Cerebellar cortex (tissue), 1 donor: ENCODE data around the gene SEC22C.
"Not testable (repeated sequence)": the region's sequence is repeated elsewhere in the genome, so short reads cannot be mapped to it uniquely, and the experiment has no call there.

Experiments
- DNase-seq: peaks from one replicate; pipeline ENCODE4 v3.0.0-alpha.2; 2015; ENCODE audit warnings: low spot score

SEC22C gene

GRCh38 chr3:42581400-42581708 is 413 bp downstream of the SEC22C start:
- no peak for DNase-seq

GRCh38 chr3:42579346-42579745 is 2.4 kb downstream of the SEC22C start:
- DNase-seq = not testable (repeated sequence)

GRCh38 chr3:42578054-42578453 is 3.7 kb downstream of the SEC22C start:
- no peak for DNase-seq

- DNase-seq = no peak
Observed at GRCh38 chr3:42575137-42575741, 6.5 kb downstream of the SEC22C start.

- DNase-seq = peak; percentile 44
Observed at GRCh38 chr3:42572278-42572677, 9.5 kb downstream of the SEC22C start.

DNA sequence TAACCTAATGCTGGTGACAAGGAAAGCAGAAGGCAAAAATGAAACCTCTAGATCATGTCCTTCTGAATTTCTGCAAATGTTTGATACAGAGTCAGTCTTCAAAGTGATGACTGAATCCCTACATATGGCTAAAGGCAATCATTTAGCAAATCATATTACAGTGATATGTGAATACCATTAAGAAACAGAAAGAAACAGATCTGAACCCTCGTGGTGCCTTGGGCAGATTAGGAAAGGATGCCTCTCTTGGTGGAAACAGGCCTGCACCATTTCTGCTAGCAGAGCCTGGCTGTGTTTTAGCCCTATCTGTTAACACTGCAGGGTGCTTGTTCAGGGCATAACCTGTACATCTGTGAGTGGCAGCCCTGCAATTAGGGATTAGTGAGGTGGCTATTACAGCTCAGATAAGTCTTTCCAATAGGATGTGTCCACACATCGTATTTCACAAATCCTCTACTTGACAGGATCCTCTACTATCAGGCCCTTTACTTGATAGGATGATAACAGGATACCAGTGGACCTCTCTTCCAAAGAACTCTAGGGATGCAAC is 12.1 kb downstream of the SEC22C start:
- peak; percentile 86 for DNase-seq

- DNase-seq = no peak
Observed at GRCh38 chr3:42562047-42562907, 19.5 kb downstream of the SEC22C start.

DNA sequence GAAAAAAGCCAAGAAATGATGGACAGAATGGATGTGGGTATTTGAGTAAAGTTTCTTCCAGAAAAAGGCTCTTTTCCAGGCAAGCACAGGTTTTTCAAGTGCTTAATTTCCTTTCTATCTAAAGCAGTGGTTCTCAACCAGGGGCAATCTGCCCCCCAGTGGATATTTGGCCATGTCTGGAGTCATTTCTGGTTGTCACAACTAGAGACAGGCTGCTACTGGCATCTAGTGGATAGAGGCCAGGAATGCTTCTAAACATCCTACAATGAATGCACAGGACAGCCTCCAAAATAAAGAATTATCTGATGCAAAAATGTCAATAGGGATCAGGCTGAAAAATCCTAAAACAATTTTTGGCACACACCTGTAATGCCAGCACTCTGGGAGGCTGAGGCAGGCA is 23.9 kb downstream of the SEC22C start:
- peak; percentile 91 for DNase-seq

- DNase-seq = not testable (repeated sequence)
Observed at GRCh38 chr3:42556817-42557216, 24.9 kb downstream of the SEC22C start.

DNA sequence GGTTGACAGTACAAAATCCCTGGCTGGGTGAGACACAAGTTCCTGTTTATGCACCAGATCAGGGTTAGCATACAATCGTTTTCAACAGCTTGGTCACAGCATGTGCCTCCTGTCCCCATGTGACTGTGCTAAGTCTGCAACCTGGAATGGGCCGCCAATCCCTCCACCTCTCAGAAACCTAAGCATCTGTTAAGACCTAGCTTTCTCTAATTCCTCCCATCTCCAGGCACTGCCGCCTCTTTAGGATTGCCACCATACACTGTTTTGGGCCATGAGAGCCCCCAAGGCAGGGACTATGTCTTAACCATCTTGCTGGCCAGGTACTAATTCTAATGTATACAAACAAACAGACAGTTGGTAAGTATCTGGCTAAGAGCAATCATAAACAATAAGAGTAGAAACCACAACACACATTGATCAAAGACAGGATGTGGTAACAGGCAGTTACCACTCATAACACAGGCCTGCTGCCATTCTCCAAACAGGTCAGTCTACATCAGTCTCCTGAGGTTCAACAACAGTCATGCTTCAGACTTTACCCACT is 25.6 kb downstream of the SEC22C start:
- peak; percentile 98 for DNase-seq

DNA sequence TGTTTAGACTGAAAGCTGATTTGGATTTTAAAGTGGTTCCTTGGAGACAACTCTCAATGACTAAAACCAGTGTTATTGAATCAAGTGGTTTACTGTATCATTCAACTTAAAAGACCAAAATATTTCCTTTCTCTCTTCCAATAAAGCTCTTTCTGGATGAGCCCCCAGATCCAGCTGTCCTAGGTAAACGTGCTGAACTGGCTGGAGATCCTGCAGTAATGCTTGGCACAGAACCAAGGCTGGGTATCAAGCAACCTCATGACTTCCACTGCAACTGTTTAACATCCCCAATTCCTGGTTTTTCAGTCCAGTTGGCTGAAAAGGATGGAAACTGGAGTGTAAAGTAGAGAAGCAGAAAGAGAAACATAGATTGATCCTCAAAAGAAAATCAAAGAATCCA is 28.9 kb downstream of the SEC22C start:
- DNase-seq = peak; percentile 39

DNA sequence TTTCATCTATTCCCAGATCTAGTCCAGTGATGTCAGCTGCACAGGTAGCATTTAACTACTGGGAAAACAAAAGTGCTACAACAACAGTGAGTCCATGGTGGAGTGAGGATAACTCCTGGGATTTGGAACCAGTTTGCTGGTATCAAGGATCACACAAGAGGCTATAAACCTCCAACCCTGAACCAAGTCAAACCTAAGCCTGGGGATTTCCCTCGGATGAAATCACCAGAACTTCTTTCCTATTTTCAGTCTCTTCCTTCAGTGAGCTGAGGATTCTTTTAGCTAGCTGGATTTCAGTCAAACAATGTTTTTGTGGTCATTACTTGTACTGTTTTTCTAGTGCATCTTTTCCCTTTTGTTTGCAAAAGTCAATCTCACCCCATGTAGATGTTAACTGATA is 31.5 kb downstream of the SEC22C start:
- DNase-seq = no peak

DNA sequence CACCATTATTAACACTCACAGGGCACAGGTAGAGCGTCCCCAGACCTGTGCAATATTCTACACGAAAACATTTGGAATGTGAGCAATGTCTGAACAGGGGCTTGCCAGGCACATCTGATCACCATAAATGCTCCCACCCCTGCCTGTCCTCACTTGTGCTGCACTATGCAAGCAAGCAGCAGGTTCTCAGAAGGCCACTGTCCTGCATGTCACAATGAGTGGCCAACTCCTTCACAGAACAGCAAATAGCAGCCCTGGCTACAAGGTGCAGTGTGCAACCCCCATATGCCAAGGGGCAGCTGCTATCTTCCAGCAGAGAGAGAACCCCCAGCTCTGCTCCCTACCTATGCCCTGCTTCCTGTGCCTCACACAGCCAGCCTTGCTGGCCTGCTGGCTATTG is 32.6 kb downstream of the SEC22C start:
- no peak for DNase-seq

DNA sequence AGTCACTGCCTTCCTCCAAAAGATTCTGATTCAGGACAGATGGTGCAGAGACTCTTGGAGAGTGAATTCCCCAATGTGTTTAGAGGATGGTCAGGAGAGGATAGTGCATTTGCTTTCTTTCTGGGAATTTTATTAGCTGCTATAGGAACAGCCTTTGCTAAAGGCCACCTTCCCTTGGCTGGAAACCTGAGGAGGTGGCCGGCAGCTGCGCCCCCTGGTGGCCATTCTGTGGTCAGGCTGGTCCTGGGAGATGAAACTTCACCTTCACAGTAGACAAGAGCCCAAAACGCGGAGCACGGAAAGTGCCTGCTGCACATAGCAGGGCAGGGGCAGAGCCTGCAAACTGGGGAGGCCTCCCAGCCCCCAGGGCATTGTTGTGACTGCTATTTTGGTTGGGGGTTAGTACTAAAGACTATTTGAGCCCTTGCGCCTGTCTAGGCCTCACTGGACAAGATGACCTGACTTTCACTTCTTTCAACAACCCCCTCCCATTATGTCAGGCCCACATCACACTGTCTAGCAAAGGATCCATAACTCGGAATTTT is 34.3 kb downstream of the SEC22C start:
- DNase-seq = peak; percentile 81

- DNase-seq = no peak
Observed at GRCh38 chr3:42546691-42547213, 35.0 kb downstream of the SEC22C start.

- no peak for DNase-seq
Observed at GRCh38 chr3:42545284-42545900, 36.4 kb downstream of the SEC22C start.

GRCh38 chr3:42544492-42545283 is 37.1 kb downstream of the SEC22C start:
- peak; percentile 38 for DNase-seq

GRCh38 chr3:42541079-42541478 is 40.7 kb downstream of the SEC22C start:
- DNase-seq = no peak

- DNase-seq = peak; percentile 40
Observed at GRCh38 chr3:42539871-42540714, 41.7 kb downstream of the SEC22C start.

DNA sequence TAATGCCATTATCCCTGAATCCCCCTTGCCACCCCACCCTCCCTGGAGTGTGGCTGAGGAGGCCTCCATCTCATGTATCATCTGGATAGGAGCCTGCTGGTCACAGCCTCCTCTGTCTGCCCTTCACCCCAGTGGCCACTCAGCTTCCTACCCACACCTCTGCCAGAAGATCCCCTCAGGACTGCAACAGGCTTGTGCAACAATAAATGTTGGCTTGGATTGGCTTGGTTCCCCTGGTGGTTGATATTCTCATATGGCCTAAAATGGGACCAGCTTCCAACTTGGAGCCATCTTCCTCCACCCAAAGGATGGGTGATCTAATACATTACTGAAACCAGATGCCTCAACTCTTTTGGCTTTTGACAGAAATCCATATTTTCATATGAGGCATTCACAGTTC is 44.4 kb downstream of the SEC22C start:
- no peak for DNase-seq
